Mesenteric fat pad (tissue), 1 donor: ENCODE results near the gene PODXL. TPM values are rescaled to one million over a fixed set of nuclear protein-coding genes. Genes with fewer than 3 reads are reported as not detected.

Experiments used
- DNase-seq: peaks from one replicate; pipeline ENCODE4 v3.0.0-alpha.2; 2020; ENCODE audit warnings: low spot score
- total RNA-seq: library from RNA; stranded (reverse); fragmentation: NEBNext Ultra II Directional; extraction: Animal tissue kit (Norgen Biotek cat#: 25700); gene quantifications from one replicate; pipeline ENCODE4 v1.2.1, GENCODE V29; 2021
- donor health status: DM: yes; HTN: yes; CAD: no.

The PODXL gene
- total RNA-seq, 1 donor from 2014 or later: 32.6 TPM

- DNase-seq: no peak
Observed at GRCh38 chr7:131455001-131455400, 101.4 kb downstream of the PODXL start.

GRCh38 chr7:131454498-131454897 lies 101.9 kb downstream of the PODXL start:
- no peak for DNase-seq

Other genes with a start within 250 kb of the PODXL start
- 73.4 TPM for gene MKLN1, start 228.8 kb downstream of the PODXL start, total RNA-seq